ENCODE measurements around the gene RNF145. TPM values are rescaled to one million over a fixed set of nuclear protein-coding genes. Genes with fewer than 3 reads are reported as not detected.

RNF145 gene
- total RNA-seq, 1 donor from 2014 or later: 46.7 TPM

GRCh38 chr5:159206368-159206767 is 3.0 kb downstream of the RNF145 start:
- H3K4me3 ChIP-seq (ENCODE audit: low read depth, low read length): peak overlapping the region; percentile 10
- DNase-seq (ENCODE audit: low read depth): no peak
- TF ChIP-seq, protein P1, sequence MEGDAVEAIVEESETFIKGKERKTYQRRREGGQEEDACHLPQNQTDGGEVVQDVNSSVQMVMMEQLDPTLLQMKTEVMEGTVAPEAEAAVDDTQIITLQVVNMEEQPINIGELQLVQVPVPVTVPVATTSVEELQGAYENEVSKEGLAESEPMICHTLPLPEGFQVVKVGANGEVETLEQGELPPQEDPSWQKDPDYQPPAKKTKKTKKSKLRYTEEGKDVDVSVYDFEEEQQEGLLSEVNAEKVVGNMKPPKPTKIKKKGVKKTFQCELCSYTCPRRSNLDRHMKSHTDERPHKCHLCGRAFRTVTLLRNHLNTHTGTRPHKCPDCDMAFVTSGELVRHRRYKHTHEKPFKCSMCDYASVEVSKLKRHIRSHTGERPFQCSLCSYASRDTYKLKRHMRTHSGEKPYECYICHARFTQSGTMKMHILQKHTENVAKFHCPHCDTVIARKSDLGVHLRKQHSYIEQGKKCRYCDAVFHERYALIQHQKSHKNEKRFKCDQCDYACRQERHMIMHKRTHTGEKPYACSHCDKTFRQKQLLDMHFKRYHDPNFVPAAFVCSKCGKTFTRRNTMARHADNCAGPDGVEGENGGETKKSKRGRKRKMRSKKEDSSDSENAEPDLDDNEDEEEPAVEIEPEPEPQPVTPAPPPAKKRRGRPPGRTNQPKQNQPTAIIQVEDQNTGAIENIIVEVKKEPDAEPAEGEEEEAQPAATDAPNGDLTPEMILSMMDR (IDR thresholded peaks at IDR 0.05; ENCODE audit: insufficient read depth, low read length, poor library complexity, severe bottlenecking): no peak
- H3K27me3 ChIP-seq (ENCODE audit: control insufficient read depth, insufficient read depth, low read length): no peaks in the 10 kb centered on the region
- H3K36me3 ChIP-seq (ENCODE audit: control insufficient read depth, insufficient read depth, low read length): no peaks in the 10 kb centered on the region

DNA sequence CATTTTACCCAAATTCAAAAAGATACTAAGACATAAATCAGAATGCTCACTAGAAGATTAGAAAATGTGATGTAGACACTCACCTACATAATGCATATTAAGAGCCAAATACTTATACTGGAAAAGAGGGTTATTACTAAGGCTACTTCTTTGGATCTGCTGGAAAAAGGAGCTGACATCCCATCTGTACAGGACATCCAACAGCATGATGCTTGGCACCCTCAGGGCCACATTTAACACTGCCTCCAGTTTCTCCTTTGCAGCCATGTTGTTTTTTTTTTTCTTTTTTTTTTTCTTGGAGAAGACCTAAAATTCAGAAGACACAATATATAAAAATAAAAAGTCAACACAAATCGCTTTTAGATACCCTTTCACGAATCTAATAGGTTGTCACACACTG is 6.0 kb downstream of the RNF145 start:
- DNase-seq (ENCODE audit: low read depth): no peak
- H3K27me3 ChIP-seq (ENCODE audit: control insufficient read depth, insufficient read depth, low read length): no peaks in the 10 kb centered on the region
- TF ChIP-seq, protein P1 (IDR thresholded peaks at IDR 0.05; ENCODE audit: insufficient read depth, low read length, poor library complexity, severe bottlenecking): no peak
- no peak overlapping the region for H3K4me3 ChIP-seq (ENCODE audit: low read depth, low read length)
- no peaks in the 10 kb centered on the region for H3K36me3 ChIP-seq (ENCODE audit: control insufficient read depth, insufficient read depth, low read length)

- Histone ChIP-seq H3K4me3 (ENCODE audit: low read depth, low read length) (no peak overlapping the region), H3K36me3 (ENCODE audit: control insufficient read depth, insufficient read depth, low read length) (no peaks in the 10 kb centered on the region), H3K27me3 (ENCODE audit: control insufficient read depth, insufficient read depth, low read length) (no peaks in the 10 kb centered on the region)
- TF ChIP-seq, protein P1 (IDR thresholded peaks at IDR 0.05; ENCODE audit: insufficient read depth, low read length, poor library complexity, severe bottlenecking): no peak
- DNase-seq (ENCODE audit: low read depth): no peak
Observed at GRCh38 chr5:159202151-159202550, 7.2 kb downstream of the RNF145 start.

DNA sequence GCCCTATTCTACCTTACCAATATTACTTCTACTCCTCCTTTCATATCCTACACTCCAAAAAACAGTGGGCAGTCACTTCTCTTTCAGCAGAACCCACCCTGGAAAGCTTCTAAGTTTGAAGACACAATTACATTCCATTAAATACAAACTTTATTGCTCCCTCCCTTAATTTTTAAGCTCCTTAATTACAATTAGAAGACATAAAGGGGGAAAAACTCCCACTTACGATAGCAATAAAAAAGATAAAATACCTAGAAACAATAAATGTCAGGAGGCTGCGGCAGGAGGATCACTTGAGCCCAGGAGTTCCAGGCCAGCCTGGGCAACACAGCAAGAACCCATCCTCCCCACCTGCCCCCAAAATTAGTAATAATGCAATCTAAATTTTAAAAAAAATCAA is 9.6 kb downstream of the RNF145 start:
- Histone ChIP-seq H3K36me3 (ENCODE audit: control insufficient read depth, insufficient read depth, low read length) (no peaks in the 10 kb centered on the region), H3K27me3 (ENCODE audit: control insufficient read depth, insufficient read depth, low read length) (no peaks in the 10 kb centered on the region), H3K4me3 (ENCODE audit: low read depth, low read length) (no peak overlapping the region)
- TF ChIP-seq, protein P1 (IDR thresholded peaks at IDR 0.05; ENCODE audit: insufficient read depth, low read length, poor library complexity, severe bottlenecking): no peak
- DNase-seq (ENCODE audit: low read depth): no peak

- no peak overlapping the region for H3K4me3 ChIP-seq (ENCODE audit: low read depth, low read length)
- DNase-seq (ENCODE audit: low read depth): no peak
- no peaks in the 10 kb centered on the region for H3K27me3 ChIP-seq (ENCODE audit: control insufficient read depth, insufficient read depth, low read length)
- TF ChIP-seq, protein P1 (IDR thresholded peaks at IDR 0.05; ENCODE audit: insufficient read depth, low read length, poor library complexity, severe bottlenecking): no peak
- H3K36me3 ChIP-seq (ENCODE audit: control insufficient read depth, insufficient read depth, low read length): no peaks in the 10 kb centered on the region
Observed at GRCh38 chr5:159199225-159199624, 10.1 kb downstream of the RNF145 start.
